H9 (cell line): ENCODE measurements around the gene ZNRF1. TPM values are rescaled to one million over a fixed set of nuclear protein-coding genes. Genes with fewer than 3 reads are reported as not detected.

Experiments
- DNase-seq: peaks from one replicate; pipeline ENCODE4 v3.0.0-alpha.2; 2017
- H2AFZ ChIP-seq: one replicate; pipeline ENCODE4 v1.6.1; 2013; ENCODE audit warnings: mild to moderate bottlenecking, low read length, control low read depth, moderate library complexity
- H2AK5ac ChIP-seq: 2 replicates; pipeline ENCODE4 v1.6.1; 2013; ENCODE audit warnings: low read length, control low read depth, mixed read lengths; ENCODE audit not compliant: insufficient read length
- H2BK120ac ChIP-seq: one replicate; pipeline ENCODE4 v1.6.1; 2013; ENCODE audit warnings: low read depth, mild to moderate bottlenecking, low read length, control low read depth, inconsistent platforms; ENCODE audit not compliant: poor library complexity, severe bottlenecking
- H2BK12ac ChIP-seq: 2 replicates; pipeline ENCODE4 v1.6.1; 2013; ENCODE audit warnings: low read length, control low read depth, mixed read lengths, low read depth; ENCODE audit not compliant: insufficient read length
- H2BK15ac ChIP-seq: 2 replicates; pipeline ENCODE4 v1.6.1; 2013; ENCODE audit warnings: low read depth, low read length, control low read depth
- H2BK20ac ChIP-seq: one replicate; pipeline ENCODE4 v1.6.1; 2013; ENCODE audit warnings: low read depth, mild to moderate bottlenecking, low read length, control low read depth, inconsistent platforms; ENCODE audit not compliant: poor library complexity, severe bottlenecking
- H2BK5ac ChIP-seq: 2 replicates; pipeline ENCODE4 v1.6.1; 2013; ENCODE audit warnings: low read length, control low read depth, mixed read lengths; ENCODE audit not compliant: insufficient read length
- H3K14ac ChIP-seq: 2 replicates; pipeline ENCODE4 v1.6.1; 2013; ENCODE audit warnings: low read length, control low read depth; ENCODE audit not compliant: insufficient read depth
- H3K18ac ChIP-seq: 2 replicates; pipeline ENCODE4 v1.6.1; 2013; ENCODE audit warnings: low read depth, mild to moderate bottlenecking, mixed read lengths, low read length, control low read depth; ENCODE audit not compliant: insufficient read length
- H3K23ac ChIP-seq: 2 replicates; pipeline ENCODE4 v1.6.1; 2013; ENCODE audit warnings: low read length, control low read depth, mixed read lengths, low read depth; ENCODE audit not compliant: insufficient read length
- H3K23me2 ChIP-seq: 2 replicates; pipeline ENCODE4 v1.6.1; 2013; ENCODE audit warnings: low read depth, mild to moderate bottlenecking, mixed read lengths, low read length, control low read depth; ENCODE audit not compliant: insufficient read length, poor library complexity, severe bottlenecking
- H3K27ac ChIP-seq: 2 replicates; pipeline ENCODE4 v1.5.1; 2013; ENCODE audit warnings: low read length, control low read depth, mixed read lengths, low read depth; ENCODE audit not compliant: insufficient read length
- H3K27me3 ChIP-seq: 2 replicates; pipeline ENCODE4 v1.6.1; 2013; ENCODE audit warnings: low read length, control low read depth, inconsistent platforms; ENCODE audit not compliant: insufficient read depth
- H3K4ac ChIP-seq: 2 replicates; pipeline ENCODE4 v1.6.1; 2013; ENCODE audit warnings: low read depth, mild to moderate bottlenecking, control low read depth, inconsistent platforms, low read length, moderate library complexity
- H3K4me1 ChIP-seq: 2 replicates; pipeline ENCODE4 v1.6.1; 2013; ENCODE audit warnings: low read length, control low read depth, inconsistent platforms; ENCODE audit not compliant: insufficient read depth
- H3K4me2 ChIP-seq: 2 replicates; pipeline ENCODE4 v1.6.1; 2013; ENCODE audit warnings: low read length, control low read depth, mixed read lengths; ENCODE audit not compliant: insufficient read length, insufficient read depth
- H3K56ac ChIP-seq: 2 replicates; pipeline ENCODE4 v1.6.1; 2013; ENCODE audit warnings: low read depth, mild to moderate bottlenecking, mixed read lengths, low read length, control low read depth; ENCODE audit not compliant: insufficient read length
- H3K79me1 ChIP-seq: 2 replicates; pipeline ENCODE4 v1.6.1; 2013; ENCODE audit warnings: low read depth, mild to moderate bottlenecking, moderate library complexity, low read length, control low read depth, inconsistent platforms; ENCODE audit not compliant: insufficient read depth, poor library complexity, severe bottlenecking
- H3K79me2 ChIP-seq: 2 replicates; pipeline ENCODE4 v1.6.1; 2013; ENCODE audit warnings: low read length, control low read depth, inconsistent platforms; ENCODE audit not compliant: insufficient read depth
- H3K9ac ChIP-seq: 2 replicates; pipeline ENCODE4 v1.6.1; 2013; ENCODE audit warnings: low read length, control low read depth, mixed read lengths; ENCODE audit not compliant: insufficient read length; ENCODE audit errors: extremely low read depth
- H3K9me3 ChIP-seq: one replicate; pipeline ENCODE4 v1.6.1; 2013; ENCODE audit warnings: low read depth, low read length, inconsistent platforms; ENCODE audit not compliant: control insufficient read depth
- H3T11ph ChIP-seq: one replicate; pipeline ENCODE4 v1.6.1; 2013; ENCODE audit warnings: mild to moderate bottlenecking, low read length, control low read depth, inconsistent platforms
- H4K20me1 ChIP-seq: one replicate; pipeline ENCODE4 v1.6.1; 2013; ENCODE audit not compliant: control insufficient read depth, insufficient read length, insufficient read depth
- H4K5ac ChIP-seq: 2 replicates; pipeline ENCODE4 v1.6.1; 2013; ENCODE audit warnings: low read depth, mild to moderate bottlenecking, mixed read lengths, low read length, control low read depth; ENCODE audit not compliant: insufficient read length
- H4K8ac ChIP-seq: replicated peaks from 2 replicates; pipeline ENCODE4 v1.6.1; 2013; ENCODE audit warnings: low read length, control low read depth, mixed read lengths, low read depth; ENCODE audit not compliant: insufficient read length
- H4K91ac ChIP-seq: 2 replicates; pipeline ENCODE4 v1.6.1; 2013; ENCODE audit warnings: low read depth, mild to moderate bottlenecking, moderate library complexity, mixed read lengths, low read length, control low read depth; ENCODE audit not compliant: insufficient read length
- H3K27ac Mint-ChIP-seq, 3 experiments: 2 replicates in 2 of 3; 3 replicates in 1 of 3; pipeline ENCODE4 v1.8.0; 2020 to 2021; ENCODE audit warnings: mixed read lengths in 3 of 3, mild to moderate bottlenecking in 1 of 3, moderate library complexity in 1 of 3
- H3K27me3 Mint-ChIP-seq: 2 replicates; pipeline ENCODE4 v1.8.0; 2021; ENCODE audit warnings: low read depth, mild to moderate bottlenecking, moderate library complexity, mixed read lengths
- H3K36me3 Mint-ChIP-seq, 3 experiments: 2 replicates in 2 of 3; 3 replicates in 1 of 3; pipeline ENCODE4 v1.8.0; 2020 to 2021; ENCODE audit warnings: low read depth in 3 of 3, mixed read lengths in 3 of 3; ENCODE audit not compliant: insufficient read depth in 1 of 3
- H3K4me1 Mint-ChIP-seq, 2 experiments: 2 replicates each; pipeline ENCODE4 v1.8.0; 2020; ENCODE audit warnings: mixed read lengths in 2 of 2
- H3K4me3 Mint-ChIP-seq, 2 experiments: 2 replicates in 1 of 2; 3 replicates in 1 of 2; pipeline ENCODE4 v1.8.0; 2020 to 2021; ENCODE audit warnings: mild to moderate bottlenecking in 2 of 2, mixed read lengths in 2 of 2, moderate library complexity in 1 of 2
- H3K9me3 Mint-ChIP-seq, 2 experiments: 2 replicates in 1 of 2; 3 replicates in 1 of 2; pipeline ENCODE4 v1.8.0; 2020; ENCODE audit warnings: mild to moderate bottlenecking in 2 of 2, mixed read lengths in 2 of 2, moderate library complexity in 1 of 2
- WGBS: extraction: QIAGEN DNeasy Blood & Tissue Kit; methylation state at CpG from one replicate; pipeline ENCODE4 v1.1.7; 2013; ENCODE audit warnings: missing lambda C conversion rate, low lambda C conversion rate, mixed read lengths; ENCODE audit not compliant: insufficient read length; ENCODE audit errors: extremely low coverage; 5-methylcytosine and 5-hydroxymethylcytosine counted together
- total RNA-seq: library from RNA; stranded (reverse); gene quantifications from 2 replicates; pipeline ENCODE4 v1.2.1, GENCODE V29; 2021
- TF ChIP-seq, protein P1 (sequence below): fragments of 200-600 bp; sonication (generic); conservative IDR thresholded peaks from 3 replicates; pipeline ENCODE4 v1.8.0; 2021; ENCODE audit warnings: antibody characterized with exemption, mild to moderate bottlenecking

ZNRF1 gene
- total RNA-seq, 1 experiment from 2014 or later, result 49.6 TPM

DNA sequence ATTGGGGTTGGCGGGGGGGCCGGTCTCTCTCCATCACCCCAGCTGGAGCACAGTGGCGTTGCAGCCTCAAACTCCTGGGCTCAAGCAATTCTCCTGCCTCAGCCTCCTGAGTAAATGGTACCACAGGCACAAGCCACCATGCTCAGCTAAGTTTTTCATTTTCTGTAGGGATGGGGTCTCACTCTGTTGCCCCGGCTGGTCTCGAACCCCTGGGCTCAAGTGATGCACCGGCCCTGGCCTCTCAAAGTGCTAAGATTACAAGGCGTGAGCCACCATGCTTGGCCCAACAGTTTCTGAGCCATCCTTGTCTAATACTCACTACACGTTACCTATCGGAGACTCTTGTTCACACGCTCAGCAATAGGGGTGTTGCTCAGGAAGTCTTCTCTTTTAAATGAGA lies 25.5 kb upstream of the ZNRF1 start:
- Histone ChIP-seq H4K8ac (no peak overlapping the region), H3K14ac (no peak overlapping the region), H3K9ac (no peak overlapping the region), H2AFZ (no peak overlapping the region), H3T11ph (no peak overlapping the region), H3K56ac (no peak overlapping the region), H3K4ac (no peak overlapping the region), H3K79me2 (no peaks in the 10 kb centered on the region), H2BK15ac (no peak overlapping the region), H3K23ac (no peak overlapping the region), H4K5ac (no peak overlapping the region), H2BK12ac (no peak overlapping the region), H2BK5ac (no peak overlapping the region), H2AK5ac (no peak overlapping the region), H4K20me1 (no peaks in the 10 kb centered on the region), H2BK20ac (no peak overlapping the region), H3K18ac (no peak overlapping the region), H3K9me3 (no peaks in the 10 kb centered on the region), H3K23me2 (no peaks in the 10 kb centered on the region), H3K27me3 (no peaks in the 10 kb centered on the region), H3K4me1 (no peaks in the 10 kb centered on the region), H4K91ac (no peak overlapping the region), H3K4me2 (no peak overlapping the region), H3K27ac (no peak overlapping the region), H2BK120ac (no peak overlapping the region), H3K79me1 (peaks cover 3% of the 10 kb centered on the region)
- H3K9me3 Mint-ChIP-seq, result no peaks in the 10 kb centered on the region
- TF ChIP-seq, protein P1, sequence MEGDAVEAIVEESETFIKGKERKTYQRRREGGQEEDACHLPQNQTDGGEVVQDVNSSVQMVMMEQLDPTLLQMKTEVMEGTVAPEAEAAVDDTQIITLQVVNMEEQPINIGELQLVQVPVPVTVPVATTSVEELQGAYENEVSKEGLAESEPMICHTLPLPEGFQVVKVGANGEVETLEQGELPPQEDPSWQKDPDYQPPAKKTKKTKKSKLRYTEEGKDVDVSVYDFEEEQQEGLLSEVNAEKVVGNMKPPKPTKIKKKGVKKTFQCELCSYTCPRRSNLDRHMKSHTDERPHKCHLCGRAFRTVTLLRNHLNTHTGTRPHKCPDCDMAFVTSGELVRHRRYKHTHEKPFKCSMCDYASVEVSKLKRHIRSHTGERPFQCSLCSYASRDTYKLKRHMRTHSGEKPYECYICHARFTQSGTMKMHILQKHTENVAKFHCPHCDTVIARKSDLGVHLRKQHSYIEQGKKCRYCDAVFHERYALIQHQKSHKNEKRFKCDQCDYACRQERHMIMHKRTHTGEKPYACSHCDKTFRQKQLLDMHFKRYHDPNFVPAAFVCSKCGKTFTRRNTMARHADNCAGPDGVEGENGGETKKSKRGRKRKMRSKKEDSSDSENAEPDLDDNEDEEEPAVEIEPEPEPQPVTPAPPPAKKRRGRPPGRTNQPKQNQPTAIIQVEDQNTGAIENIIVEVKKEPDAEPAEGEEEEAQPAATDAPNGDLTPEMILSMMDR, result 0 out of 3 replicates have a peak, but pooled peaks have one; percentile 17
- peaks cover 15 to 21% (median 17%) of the 10 kb centered on the region in 3 experiments for H3K36me3 Mint-ChIP-seq
- H3K4me3 Mint-ChIP-seq, result no peak overlapping the region
- DNase-seq, result no peak
- H3K27ac Mint-ChIP-seq, result no peak overlapping the region; a peak in 2 of 7 replicates
- WGBS, result no CpG with 5 or more reads among the region's 10 CpGs
- no peaks in the 10 kb centered on the region for H3K27me3 Mint-ChIP-seq
- H3K4me1 Mint-ChIP-seq, result no peaks in the 10 kb centered on the region; a peak in 1 of 4 replicates
